Gastrocnemius medialis (tissue), 4 donors: Measurements from ENCODE around the gene DPYD.

ENCODE experiments used
- POLR2A ChIP-seq, 2 donors: fragments of 450-650 bp; IDR thresholded peaks; one replicate each; pipeline ENCODE4 v1.6.1; 2017; ENCODE audit warnings: antibody characterized with exemption in 2 of 2, mild to moderate bottlenecking in 2 of 2, moderate library complexity in 2 of 2
- TF ChIP-seq, protein P1 (sequence below), 5 experiments: fragments of 450-650 bp in 3 of 5; fragments of 200-600 bp in 2 of 5; sonication (generic) in 2 of 5; IDR thresholded peaks in 4 of 5; conservative IDR thresholded peaks in 1 of 5; 1 replicate in 4 of 5; 2 replicates in 1 of 5; pipeline ENCODE4 v1.5.1; 2016 to 2019; ENCODE audit warnings: antibody characterized with exemption in 5 of 5, mild to moderate bottlenecking in 3 of 5, moderate library complexity in 3 of 5

DNA sequence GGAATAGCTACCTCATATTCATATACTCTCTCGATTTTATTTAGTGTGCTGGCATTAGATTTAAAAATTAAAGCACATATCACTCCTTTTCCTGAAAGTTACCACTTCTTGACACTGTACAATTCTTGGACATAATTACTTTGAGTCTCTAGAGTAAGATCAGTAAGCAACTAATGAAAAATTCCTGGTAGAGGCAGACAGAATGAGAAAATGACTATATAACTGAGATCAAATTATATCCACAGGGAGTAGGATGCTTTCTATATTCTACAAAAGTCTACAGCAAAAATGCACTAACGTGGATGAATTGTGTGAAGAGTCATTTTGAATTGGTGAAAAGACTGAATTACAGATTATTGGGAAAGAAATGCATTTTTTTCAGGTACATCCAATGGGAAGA lies 753.6 kb downstream of the DPYD start:
- TF ChIP-seq, protein P1, sequence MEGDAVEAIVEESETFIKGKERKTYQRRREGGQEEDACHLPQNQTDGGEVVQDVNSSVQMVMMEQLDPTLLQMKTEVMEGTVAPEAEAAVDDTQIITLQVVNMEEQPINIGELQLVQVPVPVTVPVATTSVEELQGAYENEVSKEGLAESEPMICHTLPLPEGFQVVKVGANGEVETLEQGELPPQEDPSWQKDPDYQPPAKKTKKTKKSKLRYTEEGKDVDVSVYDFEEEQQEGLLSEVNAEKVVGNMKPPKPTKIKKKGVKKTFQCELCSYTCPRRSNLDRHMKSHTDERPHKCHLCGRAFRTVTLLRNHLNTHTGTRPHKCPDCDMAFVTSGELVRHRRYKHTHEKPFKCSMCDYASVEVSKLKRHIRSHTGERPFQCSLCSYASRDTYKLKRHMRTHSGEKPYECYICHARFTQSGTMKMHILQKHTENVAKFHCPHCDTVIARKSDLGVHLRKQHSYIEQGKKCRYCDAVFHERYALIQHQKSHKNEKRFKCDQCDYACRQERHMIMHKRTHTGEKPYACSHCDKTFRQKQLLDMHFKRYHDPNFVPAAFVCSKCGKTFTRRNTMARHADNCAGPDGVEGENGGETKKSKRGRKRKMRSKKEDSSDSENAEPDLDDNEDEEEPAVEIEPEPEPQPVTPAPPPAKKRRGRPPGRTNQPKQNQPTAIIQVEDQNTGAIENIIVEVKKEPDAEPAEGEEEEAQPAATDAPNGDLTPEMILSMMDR (IDR thresholded peaks at IDR 0.05 in 4 of 5, conservative IDR thresholded peaks at IDR 0.05 in 1 of 5), result no peak
- TF ChIP-seq POLR2A (IDR thresholded peaks at IDR 0.05), result no peak
